AG10803 (cell line): ENCODE measurements around the gene ENOSF1.

Source experiments
- DNase-seq: peaks from one replicate; pipeline ENCODE4 v3.0.0; 2010; ENCODE audit warnings: low read depth
- H3K4me3 ChIP-seq: 2 replicates; pipeline ENCODE4 v1.5.1; 2011; ENCODE audit warnings: mild to moderate bottlenecking, low read length, control low read depth
- TF ChIP-seq, protein P1 (sequence below): conservative IDR thresholded peaks from 2 replicates; pipeline ENCODE4 v1.5.1; 2011; ENCODE audit warnings: mild to moderate bottlenecking, low read length, control low read depth, inconsistent platforms

The ENOSF1 gene

GRCh38 chr18:673769-674168, 38.7 kb downstream of the ENOSF1 start:
- no peak for DNase-seq
- TF ChIP-seq, protein P1, sequence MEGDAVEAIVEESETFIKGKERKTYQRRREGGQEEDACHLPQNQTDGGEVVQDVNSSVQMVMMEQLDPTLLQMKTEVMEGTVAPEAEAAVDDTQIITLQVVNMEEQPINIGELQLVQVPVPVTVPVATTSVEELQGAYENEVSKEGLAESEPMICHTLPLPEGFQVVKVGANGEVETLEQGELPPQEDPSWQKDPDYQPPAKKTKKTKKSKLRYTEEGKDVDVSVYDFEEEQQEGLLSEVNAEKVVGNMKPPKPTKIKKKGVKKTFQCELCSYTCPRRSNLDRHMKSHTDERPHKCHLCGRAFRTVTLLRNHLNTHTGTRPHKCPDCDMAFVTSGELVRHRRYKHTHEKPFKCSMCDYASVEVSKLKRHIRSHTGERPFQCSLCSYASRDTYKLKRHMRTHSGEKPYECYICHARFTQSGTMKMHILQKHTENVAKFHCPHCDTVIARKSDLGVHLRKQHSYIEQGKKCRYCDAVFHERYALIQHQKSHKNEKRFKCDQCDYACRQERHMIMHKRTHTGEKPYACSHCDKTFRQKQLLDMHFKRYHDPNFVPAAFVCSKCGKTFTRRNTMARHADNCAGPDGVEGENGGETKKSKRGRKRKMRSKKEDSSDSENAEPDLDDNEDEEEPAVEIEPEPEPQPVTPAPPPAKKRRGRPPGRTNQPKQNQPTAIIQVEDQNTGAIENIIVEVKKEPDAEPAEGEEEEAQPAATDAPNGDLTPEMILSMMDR, result no peak
- H3K4me3 ChIP-seq, result no peak overlapping the region

DNA sequence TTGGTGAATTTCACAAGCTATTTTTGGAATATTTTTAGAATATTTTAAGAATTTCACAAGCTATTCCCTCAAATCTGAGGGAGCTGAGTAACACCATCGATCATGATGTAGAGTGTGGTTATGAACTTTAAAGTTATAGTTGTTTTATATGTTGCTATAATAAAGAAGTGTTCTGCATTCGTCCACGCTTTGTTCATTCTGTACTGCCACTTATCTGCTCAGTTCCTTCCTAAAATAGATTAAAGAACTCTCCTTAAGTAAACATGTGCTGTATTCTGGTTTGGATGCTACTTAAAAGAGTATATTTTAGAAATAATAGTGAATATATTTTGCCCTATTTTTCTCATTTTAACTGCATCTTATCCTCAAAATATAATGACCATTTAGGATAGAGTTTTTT, 39.1 kb downstream of the ENOSF1 start:
- no peak for DNase-seq
- no peak overlapping the region for H3K4me3 ChIP-seq

GRCh38 chr18:671405-671804, 41.0 kb downstream of the ENOSF1 start:
- no peak for DNase-seq
- H3K4me3 ChIP-seq, result no peak overlapping the region
- TF ChIP-seq, protein P1, result no peak

More for the DNA sequence above, 39.1 kb downstream of the ENOSF1 start:
- TF ChIP-seq, protein P1, result no peak

- DNase-seq, result no peak
- TF ChIP-seq, protein P1, result no peak
- H3K4me3 ChIP-seq, result no peak overlapping the region
These were observed 41.9 kb downstream of the ENOSF1 start for GRCh38 chr18:670522-670921.

- TF ChIP-seq, protein P1, result no peak
- H3K4me3 ChIP-seq, result no peak overlapping the region
- no peak for DNase-seq
These were observed 43.4 kb downstream of the ENOSF1 start for GRCh38 chr18:669077-669476.

DNA sequence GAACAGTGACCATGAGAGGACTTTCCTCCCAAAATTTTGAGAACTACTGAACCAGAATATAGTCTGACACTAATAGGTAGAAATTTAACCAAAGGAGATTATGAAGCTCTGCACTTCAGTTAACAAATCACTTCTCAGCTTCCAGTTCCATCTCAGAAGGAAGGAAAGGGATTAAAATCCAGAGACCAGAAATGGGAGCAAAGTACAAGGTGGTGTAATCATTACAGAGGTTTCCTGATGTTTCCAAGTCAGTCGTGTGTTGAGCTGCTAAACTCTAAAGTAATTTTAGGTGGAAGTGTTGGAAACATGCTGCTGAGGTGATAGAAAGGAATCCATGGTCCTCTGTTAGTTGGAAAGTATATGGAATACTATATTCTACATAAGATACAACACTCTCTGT, 44.2 kb downstream of the ENOSF1 start:
- H3K4me3 ChIP-seq, result no peak overlapping the region
- TF ChIP-seq, protein P1, result no peak

DNA sequence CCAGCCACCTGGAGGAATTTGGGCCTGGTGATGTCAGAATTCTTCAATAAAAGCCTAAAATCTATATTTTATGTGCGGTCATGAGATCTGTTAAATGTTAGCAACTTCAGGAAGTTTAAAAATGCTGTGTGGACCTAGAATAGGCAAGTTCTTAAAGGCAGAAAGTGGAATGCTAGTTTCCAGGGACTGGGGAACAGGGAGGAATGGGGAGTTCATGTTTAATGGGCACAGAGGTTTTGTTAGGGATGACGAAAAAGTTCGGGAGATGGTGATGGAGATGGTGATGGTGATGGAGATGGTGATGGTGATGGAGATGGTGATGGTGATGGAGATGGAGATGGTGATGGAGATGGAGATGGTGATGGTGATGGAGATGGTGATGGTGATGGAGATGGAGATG, 45.8 kb downstream of the ENOSF1 start:
- H3K4me3 ChIP-seq, result no peak overlapping the region

More for the DNA sequence above, 44.2 kb downstream of the ENOSF1 start:
- no peak for DNase-seq

More for the DNA sequence above, 45.8 kb downstream of the ENOSF1 start:
- no peak for DNase-seq
- TF ChIP-seq, protein P1, result no peak
